ENCODE results near the gene TRPC3.

TRPC3 gene

GRCh38 chr4:121952290-121952689 is 430 bp upstream of the TRPC3 start:
- Histone ChIP-seq H3K27ac (ENCODE audit: extremely low read depth, low read depth, low read length) (no peak overlapping the region), H3K4me3 (ENCODE audit: low read depth, low read length) (peak overlapping the region; percentile 64), H3K9me3 (ENCODE audit: control insufficient read depth, insufficient read depth, low read depth, low read length) (no peaks in the 10 kb centered on the region), H3K4me1 (ENCODE audit: control insufficient read depth, insufficient read depth, low read length) (no peaks in the 10 kb centered on the region), H3K36me3 (ENCODE audit: control insufficient read depth in 2 of 2, insufficient read depth in 1 of 2, low read length in 2 of 2) (no peaks in the 10 kb centered on the region)
- CTCF ChIA-PET: no interaction called here
- TF ChIP-seq KLF1 (tag by site-specific recombination; IDR thresholded peaks at IDR 0.05): no peak
- TF ChIP-seq ZNF76 (tag by site-specific recombination; IDR thresholded peaks at IDR 0.05; ENCODE audit: borderline replicate concordance, low read depth): no peak
- no peak for TF ChIP-seq ZNF610 (tag by site-specific recombination; IDR thresholded peaks at IDR 0.05; ENCODE audit: borderline replicate concordance)
- no peak for TF ChIP-seq GFI1B (tag by site-specific recombination; IDR thresholded peaks at IDR 0.05)
- TF ChIP-seq KLF17 (tag by site-specific recombination; IDR thresholded peaks at IDR 0.05): no peak
- TF ChIP-seq ZNF138 (tag by site-specific recombination; IDR thresholded peaks at IDR 0.05; ENCODE audit: borderline replicate concordance): no peak
- POLR2A ChIA-PET: no interaction called here

GRCh38 chr4:121950680-121951520 is 960 bp downstream of the TRPC3 start:
- no peaks in the 10 kb centered on the region for H3K36me3 ChIP-seq (ENCODE audit: control insufficient read depth in 2 of 2, insufficient read depth in 1 of 2, low read length in 2 of 2)
- no peaks in the 10 kb centered on the region for H3K9me3 ChIP-seq (ENCODE audit: control insufficient read depth, insufficient read depth, low read depth, low read length)
- peak overlapping the region; percentile 72; the same call in 1 of the 2 replicates for H3K27ac ChIP-seq (ENCODE audit: extremely low read depth, low read depth, low read length)
- H3K4me3 ChIP-seq (ENCODE audit: low read depth, low read length): peak overlapping the region; percentile 64
- no peaks in the 10 kb centered on the region for H3K4me1 ChIP-seq (ENCODE audit: control insufficient read depth, insufficient read depth, low read length)
- ChIA-PET CTCF (interaction anchor here (0.6 to 2.1 kb wide), 8 partner anchors 10 to 291 kb away, joined by 3 to 7 read pairs (median 3); no protein-coding TSS in a partner anchor), POLR2A (no interaction called here)
- TF ChIP-seq ZNF629 (tag by site-specific recombination; IDR thresholded peaks at IDR 0.05) (no peak), ZNF280C (tag by site-specific recombination; IDR thresholded peaks at IDR 0.05) (no peak), ZNF837 (tag by site-specific recombination; IDR thresholded peaks at IDR 0.05) (no peak), KLF1 (tag by site-specific recombination; IDR thresholded peaks at IDR 0.05) (0 out of 2 replicates have a peak, but pooled peaks have one; percentile 21), HOXA7 (CRISPR knock-in tag; IDR thresholded peaks at IDR 0.05; ENCODE audit: borderline replicate concordance) (no peak), ZNF776 (tag by site-specific recombination; IDR thresholded peaks at IDR 0.05; ENCODE audit: borderline replicate concordance) (no peak), ZNF626 (tag by site-specific recombination; IDR thresholded peaks at IDR 0.05) (no peak), ZFHX2 (tag by site-specific recombination; conservative IDR thresholded peaks at IDR 0.05) (no peak), ZBTB8A (tag by site-specific recombination; IDR thresholded peaks at IDR 0.05) (peak; percentile 91), ZNF335 (tag by site-specific recombination; conservative IDR thresholded peaks at IDR 0.05) (peak; percentile 66), ZNF704 (tag by site-specific recombination; IDR thresholded peaks at IDR 0.05) (no peak), BCL11B (tag by site-specific recombination; IDR thresholded peaks at IDR 0.05; ENCODE audit: low read depth) (no peak), ZIC2 (tag by site-specific recombination; IDR thresholded peaks at IDR 0.05) (peak; percentile 58), ZBTB26 (tag by site-specific recombination; optimal IDR thresholded peaks at IDR 0.05) (peak; percentile 73), ZNF777 (tag by site-specific recombination; IDR thresholded peaks at IDR 0.05; ENCODE audit: borderline replicate concordance) (0 out of 2 replicates have a peak, but pooled peaks have one; percentile 43), ZBTB20 (tag by site-specific recombination; IDR thresholded peaks at IDR 0.05) (peak; percentile 50; the same call in 1 of the 2 replicates), ZNF501 (tag by site-specific recombination; IDR thresholded peaks at IDR 0.05) (0 out of 2 replicates have a peak, but pooled peaks have one; percentile 17), KLF8 (tag by site-specific recombination; IDR thresholded peaks at IDR 0.05) (no peak), ZNF341 (tag by site-specific recombination; IDR thresholded peaks at IDR 0.05; ENCODE audit: low read depth) (peak; percentile 86), ZNF791 (tag by site-specific recombination; IDR thresholded peaks at IDR 0.05) (no peak)
